ENCODE data around the gene FUT2.
A peak's percentile ranks its signal among the peaks of the same experiment; 100 is the strongest.

FUT2 gene

GRCh38 chr19:48720251-48720612 is 24.5 kb downstream of the FUT2 start:
- TF ChIP-seq CTCF (conservative IDR thresholded peaks at IDR 0.05; ENCODE audit: low read depth, low read length), result no peak
- DNase-seq (ENCODE audit: low read depth), result no peak
- H3K4me3 ChIP-seq (ENCODE audit: low read length), result peak overlapping the region; percentile 82

- peak; percentile 97 for DNase-seq (ENCODE audit: low read depth)
- H3K4me3 ChIP-seq (ENCODE audit: low read length), result peak overlapping the region; percentile 82
- no peak for TF ChIP-seq CTCF (conservative IDR thresholded peaks at IDR 0.05; ENCODE audit: low read depth, low read length)
Observed at GRCh38 chr19:48720613-48721296, 25.0 kb downstream of the FUT2 start.

- no peak overlapping the region for H3K4me3 ChIP-seq (ENCODE audit: low read length)
- no peak for TF ChIP-seq CTCF (conservative IDR thresholded peaks at IDR 0.05; ENCODE audit: low read depth, low read length)
- DNase-seq (ENCODE audit: low read depth), result no peak
Observed at GRCh38 chr19:48722196-48722708, 26.5 kb downstream of the FUT2 start.

- no peak for DNase-seq (ENCODE audit: low read depth)
- TF ChIP-seq CTCF (conservative IDR thresholded peaks at IDR 0.05; ENCODE audit: low read depth, low read length), result no peak
- H3K4me3 ChIP-seq (ENCODE audit: low read length), result no peak overlapping the region
Observed at GRCh38 chr19:48724796-48725753, 29.3 kb downstream of the FUT2 start.

GRCh38 chr19:48726556-48726955 is 30.8 kb downstream of the FUT2 start:
- no peak for TF ChIP-seq CTCF (conservative IDR thresholded peaks at IDR 0.05; ENCODE audit: low read depth, low read length)
- no peak overlapping the region for H3K4me3 ChIP-seq (ENCODE audit: low read length)
- no peak for DNase-seq (ENCODE audit: low read depth)

- no peak overlapping the region for H3K4me3 ChIP-seq (ENCODE audit: low read length)
- no peak for TF ChIP-seq CTCF (conservative IDR thresholded peaks at IDR 0.05; ENCODE audit: low read depth, low read length)
- DNase-seq (ENCODE audit: low read depth), result no peak
Observed at GRCh38 chr19:48728911-48729664, 33.3 kb downstream of the FUT2 start.
